ENCODE measurements around the gene LHFPL2.
"Not testable (repeated sequence)": the region's sequence is repeated elsewhere in the genome, so short reads cannot be mapped to it uniquely, and the experiment has no call there.

LHFPL2 gene

GRCh38 chr5:78648359-78649210 is at the start of gene LHFPL2:
Gene LHFPL2, minus strand, starts transcription at chr5:78648772. Its CDS starts 138,559 bp downstream, at chr5:78510213.
- no peak for FAIRE-seq

DNA sequence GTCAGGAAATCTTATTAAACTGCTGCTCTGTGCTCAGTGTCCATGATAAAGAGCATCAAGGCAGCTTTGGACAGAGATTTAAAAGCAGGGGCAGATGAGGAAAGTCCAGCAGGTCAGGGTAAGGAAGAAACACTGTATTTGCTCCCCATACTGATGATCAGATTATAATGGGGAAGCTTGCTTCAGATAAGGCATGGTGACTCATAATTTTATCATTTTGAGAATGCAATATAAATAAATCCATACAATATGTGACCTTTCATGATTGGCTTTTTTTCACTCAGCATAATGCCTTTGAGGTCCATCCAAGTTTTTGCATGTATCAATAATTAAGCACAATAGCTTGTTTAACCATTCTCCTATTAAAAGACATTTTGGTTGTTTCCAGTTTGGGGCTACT is 48.1 kb upstream of the LHFPL2 start:
- no peak for FAIRE-seq

GRCh38 chr5:78696052-78696451 is 47.5 kb upstream of the LHFPL2 start:
- not testable (repeated sequence) for FAIRE-seq

DNA sequence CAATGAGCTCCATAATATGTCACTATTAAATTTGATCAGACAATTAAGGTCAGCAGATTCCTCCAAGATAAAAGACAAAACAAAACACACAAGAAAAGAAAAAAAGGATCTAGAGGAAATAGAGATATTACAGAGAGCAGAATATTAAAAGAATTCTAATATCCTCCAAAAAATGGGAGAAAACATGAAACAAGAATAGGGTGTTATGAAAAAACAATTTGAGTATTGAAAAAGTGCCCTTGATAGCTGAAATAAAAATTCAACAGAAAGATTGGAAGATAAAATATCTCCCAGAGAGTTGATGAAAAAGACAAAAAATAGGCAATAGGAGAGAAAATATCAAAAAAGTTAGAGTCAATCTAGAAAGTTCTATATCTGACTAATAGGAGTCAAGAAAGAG is 44.8 kb upstream of the LHFPL2 start:
- no peak for FAIRE-seq

DNA sequence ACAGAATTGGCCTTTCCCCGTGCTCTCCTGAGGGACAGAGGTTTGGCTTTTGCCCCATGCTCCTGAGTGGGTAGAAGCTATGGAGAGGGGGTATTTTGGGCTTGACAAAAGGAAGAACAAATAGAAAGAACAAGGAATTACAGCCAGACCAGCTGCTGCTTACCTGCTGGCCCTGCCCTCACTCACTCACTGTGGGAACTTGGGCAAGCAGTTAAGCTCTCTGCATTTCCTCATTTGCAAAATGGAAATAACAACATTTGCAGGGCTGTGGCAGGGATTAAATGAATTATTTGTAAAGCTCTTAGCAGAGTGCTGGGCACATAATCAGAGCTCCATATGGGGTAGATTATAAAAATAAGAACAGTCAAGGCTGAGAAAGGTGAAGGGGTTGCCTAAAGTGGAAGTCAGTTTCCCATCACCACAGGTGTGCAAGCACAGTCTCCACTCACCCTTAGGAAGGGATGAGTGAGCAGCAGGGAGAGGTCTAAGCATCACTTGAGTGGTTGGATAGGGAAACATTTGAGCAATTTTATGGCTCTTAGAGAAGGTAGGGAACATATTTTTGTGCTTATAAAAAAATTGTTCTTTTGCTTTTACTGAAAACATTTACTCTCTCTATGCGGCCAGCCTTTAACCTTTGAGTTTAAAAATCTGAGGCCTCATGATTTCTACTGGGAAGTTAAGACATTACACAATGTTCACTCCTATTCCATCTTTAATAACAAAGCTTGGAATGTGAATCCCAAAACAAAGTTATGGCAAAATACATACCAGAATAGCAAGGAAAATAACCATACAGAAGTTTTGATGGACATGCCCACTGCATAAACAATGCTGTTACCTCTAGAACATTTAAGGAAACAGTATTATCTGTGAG is 42.8 kb upstream of the LHFPL2 start:
- no peak for FAIRE-seq

- no peak for FAIRE-seq
These were observed 41.8 kb upstream of the LHFPL2 start for GRCh38 chr5:78690253-78690972.

DNA sequence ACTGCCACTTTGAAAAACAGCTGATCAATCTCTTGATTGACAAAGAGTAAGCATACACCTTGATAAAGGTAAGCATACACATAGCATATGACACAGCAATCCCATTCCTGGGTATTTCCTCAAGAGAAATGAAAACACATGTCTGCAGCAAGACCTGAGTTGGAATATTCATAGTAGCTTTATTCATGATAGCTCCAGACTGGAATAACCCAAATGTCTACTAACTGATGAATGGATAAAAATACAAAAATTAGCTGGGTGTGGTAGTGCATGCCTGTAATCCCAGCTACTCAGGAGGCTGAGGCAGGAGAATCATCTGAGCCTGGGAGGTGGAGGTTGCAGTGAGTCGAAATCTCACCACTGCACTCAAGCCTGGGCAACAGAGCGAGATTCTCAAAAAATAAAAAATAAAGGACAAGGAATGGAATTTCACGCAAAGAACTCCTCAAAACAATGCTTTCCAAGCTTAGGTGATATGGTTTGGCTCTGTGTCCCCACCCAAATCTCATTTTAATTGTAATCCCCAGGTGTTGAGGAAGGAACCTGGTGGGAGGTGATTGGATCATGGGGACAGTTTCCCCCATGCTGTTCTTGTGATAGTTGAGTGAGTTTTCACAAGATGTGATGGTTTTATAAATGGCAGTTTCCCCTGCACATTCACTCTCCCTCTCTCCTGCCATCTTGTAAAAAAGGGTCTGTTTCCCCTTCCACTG is 41.1 kb upstream of the LHFPL2 start:
- FAIRE-seq: no peak

GRCh38 chr5:78687514-78687913 is 38.9 kb upstream of the LHFPL2 start:
- not testable (repeated sequence) for FAIRE-seq

DNA sequence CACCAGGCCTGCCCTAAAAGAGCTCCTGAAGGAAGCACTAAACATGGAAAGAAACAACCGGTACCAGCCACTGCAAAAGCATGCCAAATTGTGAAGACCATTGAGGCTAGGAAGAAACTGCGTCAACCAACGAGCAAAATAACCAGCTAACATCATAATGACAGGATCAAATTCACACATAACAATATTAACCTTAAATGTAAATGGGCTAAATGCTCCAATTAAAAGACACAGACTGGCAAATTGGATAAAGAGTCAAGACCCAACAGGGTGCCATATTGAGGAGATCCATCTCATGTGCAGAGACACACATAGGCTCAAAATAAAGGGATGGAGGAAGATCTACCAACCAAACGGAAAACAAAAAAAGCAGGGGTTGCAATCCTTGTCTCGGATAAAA is 35.3 kb upstream of the LHFPL2 start:
- not testable (repeated sequence) for FAIRE-seq

DNA sequence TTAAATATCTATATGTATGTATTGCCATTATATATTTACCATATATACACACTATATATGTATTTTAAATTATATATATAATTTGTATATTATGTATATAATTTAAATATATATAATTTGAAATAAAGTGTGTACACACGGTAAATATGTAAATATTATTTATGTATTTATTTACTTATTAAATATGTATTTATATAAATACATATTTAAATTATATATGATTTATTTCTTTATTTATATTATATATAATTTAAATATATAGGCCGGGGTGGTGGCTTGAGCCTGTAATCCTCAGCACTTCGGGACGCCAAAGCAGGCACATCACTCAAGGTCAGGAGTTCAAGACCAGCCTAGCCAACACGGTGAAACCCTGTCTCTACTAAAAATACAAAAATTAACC is 31.3 kb upstream of the LHFPL2 start:
- FAIRE-seq: peak; percentile 81

- FAIRE-seq: no peak
These were observed 29.5 kb upstream of the LHFPL2 start for GRCh38 chr5:78677777-78678668.

DNA sequence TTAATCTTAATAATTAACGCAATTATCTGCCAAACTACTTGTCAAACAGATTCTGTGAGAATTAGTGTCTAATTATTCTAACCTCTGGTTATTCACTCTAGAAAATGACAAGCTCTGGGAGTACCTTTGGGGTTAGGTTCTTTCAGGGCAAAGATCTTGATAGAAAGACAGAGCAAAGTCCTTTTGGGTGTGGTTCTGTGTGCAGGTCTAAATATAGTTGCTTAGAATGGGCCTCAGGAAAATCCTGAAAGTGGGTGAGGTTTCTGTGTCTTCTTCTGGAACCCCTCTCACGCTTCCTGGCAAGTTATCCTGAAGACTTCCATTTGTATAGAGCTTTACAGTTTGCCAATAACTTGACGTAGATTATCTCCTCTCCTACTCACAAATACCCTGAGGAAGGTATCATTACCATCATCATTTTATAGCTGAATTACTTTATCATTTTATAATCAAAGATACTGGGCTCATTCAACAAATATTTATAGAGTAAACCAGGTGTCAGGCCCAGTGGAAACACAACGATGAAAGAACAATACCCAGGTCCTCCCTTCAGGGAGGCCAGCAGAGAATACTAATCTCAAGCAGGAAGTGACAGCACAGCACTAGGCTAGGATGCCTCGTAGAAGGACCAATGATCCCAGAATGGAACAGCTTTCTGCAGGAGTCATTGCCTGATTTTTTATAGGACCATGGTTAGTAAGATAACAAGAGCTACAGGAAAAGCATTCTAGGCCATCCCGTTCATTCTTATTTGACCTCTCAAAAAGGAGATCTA is 27.6 kb upstream of the LHFPL2 start:
- FAIRE-seq: no peak

DNA sequence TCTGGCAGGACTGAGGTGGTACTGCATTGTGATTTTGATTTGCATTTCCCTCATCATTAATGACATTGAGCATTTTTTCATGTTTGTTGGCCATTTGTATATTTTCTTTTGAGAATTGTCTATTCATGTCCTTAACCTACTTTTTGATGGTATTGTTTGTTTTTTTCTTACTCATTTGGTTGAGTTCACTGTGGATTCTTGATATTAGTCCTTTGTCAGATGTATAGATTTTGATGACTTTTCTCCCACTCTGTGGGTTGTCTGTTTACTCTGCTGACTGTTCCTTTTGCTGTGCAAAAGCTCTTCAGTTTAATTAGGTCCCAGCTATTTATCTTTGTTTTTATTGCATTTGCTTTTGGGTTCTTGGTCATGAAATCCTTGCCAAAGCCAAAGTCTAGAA is 25.3 kb upstream of the LHFPL2 start:
- FAIRE-seq: not testable (repeated sequence)

- FAIRE-seq: no peak
These were observed 23.6 kb upstream of the LHFPL2 start for GRCh38 chr5:78672154-78672553.

- FAIRE-seq: no peak
These were observed 23.0 kb upstream of the LHFPL2 start for GRCh38 chr5:78671609-78672008.

- no peak for FAIRE-seq
These were observed 22.2 kb upstream of the LHFPL2 start for GRCh38 chr5:78670701-78671269.

- no peak for FAIRE-seq
These were observed 20.8 kb upstream of the LHFPL2 start for GRCh38 chr5:78669331-78669730.

GRCh38 chr5:78667461-78668103 is 19.0 kb upstream of the LHFPL2 start:
- FAIRE-seq: no peak

- FAIRE-seq: not testable (repeated sequence)
These were observed 18.4 kb upstream of the LHFPL2 start for GRCh38 chr5:78666975-78667374.

DNA sequence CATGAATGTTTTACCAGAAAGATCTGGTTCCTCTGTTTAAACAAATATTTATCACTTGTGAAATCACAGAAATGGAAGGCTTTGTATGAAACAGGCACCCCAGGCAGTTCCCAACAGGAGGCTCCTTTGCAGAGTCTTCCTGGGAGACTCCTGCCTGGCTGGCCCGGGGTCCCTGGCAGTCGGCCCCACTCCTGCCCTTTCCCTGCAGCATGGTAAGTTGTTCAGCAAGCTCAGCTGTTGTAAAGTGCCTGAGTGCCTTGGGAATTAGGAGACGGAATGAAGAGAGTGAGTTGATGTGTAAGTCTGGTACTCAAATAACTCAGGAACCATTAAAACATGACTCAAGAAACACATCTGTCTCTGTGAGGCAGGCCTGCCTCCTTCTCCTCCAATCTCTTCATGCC is 17.5 kb upstream of the LHFPL2 start:
- no peak for FAIRE-seq
